Stomach (tissue), 4 donors: Measurements from ENCODE around the gene XPO6.

ENCODE experiments used
- EP300 ChIP-seq: sonication (generic); formaldehyde crosslinking; IDR thresholded peaks from one replicate; pipeline ENCODE4 v1.6.1; 2017; ENCODE audit warnings: antibody characterized with exemption
- POLR2A ChIP-seq, 4 donors: fragments of 450-650 bp; IDR thresholded peaks; one replicate each; pipeline ENCODE4 v1.6.1; 2016; ENCODE audit warnings: antibody characterized with exemption in 4 of 4, control low read depth in 2 of 4, mild to moderate bottlenecking in 1 of 4, moderate library complexity in 1 of 4
- POLR2AphosphoS5 ChIP-seq, 3 donors: sonication (generic); formaldehyde crosslinking; IDR thresholded peaks; one replicate each; pipeline ENCODE4 v1.6.1; 2016; ENCODE audit warnings: antibody characterized with exemption in 3 of 3
- TF ChIP-seq, protein P1 (sequence below), 7 experiments: fragments of 450-650 bp in 4 of 7; fragments of 200-600 bp in 3 of 7; sonication (generic) in 3 of 7; IDR thresholded peaks; one replicate each; pipeline ENCODE4 v1.5.1; 2016 to 2019; ENCODE audit warnings: antibody characterized with exemption in 7 of 7, control low read depth in 2 of 7, mild to moderate bottlenecking in 1 of 7

DNA sequence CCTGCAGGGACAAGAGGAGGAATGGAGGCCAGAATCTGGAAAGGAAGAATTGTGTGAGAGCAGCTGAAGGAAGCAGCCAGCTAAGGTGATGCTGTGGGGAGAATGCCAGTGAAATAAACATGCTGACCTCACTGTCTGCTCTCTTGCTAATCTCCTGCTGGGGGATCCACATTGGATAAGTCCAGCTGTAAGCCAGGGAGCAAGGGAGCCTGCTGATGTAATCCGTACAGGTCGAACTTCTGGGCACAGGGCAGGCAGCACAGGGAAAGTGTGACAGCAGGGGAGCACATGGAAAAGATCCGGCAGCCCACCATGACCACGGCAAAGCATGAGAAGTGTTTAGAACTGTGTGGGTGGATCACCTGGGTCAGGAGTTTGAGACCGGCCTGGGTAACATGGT, 7.5 kb upstream of the XPO6 start:
- TF ChIP-seq, protein P1, sequence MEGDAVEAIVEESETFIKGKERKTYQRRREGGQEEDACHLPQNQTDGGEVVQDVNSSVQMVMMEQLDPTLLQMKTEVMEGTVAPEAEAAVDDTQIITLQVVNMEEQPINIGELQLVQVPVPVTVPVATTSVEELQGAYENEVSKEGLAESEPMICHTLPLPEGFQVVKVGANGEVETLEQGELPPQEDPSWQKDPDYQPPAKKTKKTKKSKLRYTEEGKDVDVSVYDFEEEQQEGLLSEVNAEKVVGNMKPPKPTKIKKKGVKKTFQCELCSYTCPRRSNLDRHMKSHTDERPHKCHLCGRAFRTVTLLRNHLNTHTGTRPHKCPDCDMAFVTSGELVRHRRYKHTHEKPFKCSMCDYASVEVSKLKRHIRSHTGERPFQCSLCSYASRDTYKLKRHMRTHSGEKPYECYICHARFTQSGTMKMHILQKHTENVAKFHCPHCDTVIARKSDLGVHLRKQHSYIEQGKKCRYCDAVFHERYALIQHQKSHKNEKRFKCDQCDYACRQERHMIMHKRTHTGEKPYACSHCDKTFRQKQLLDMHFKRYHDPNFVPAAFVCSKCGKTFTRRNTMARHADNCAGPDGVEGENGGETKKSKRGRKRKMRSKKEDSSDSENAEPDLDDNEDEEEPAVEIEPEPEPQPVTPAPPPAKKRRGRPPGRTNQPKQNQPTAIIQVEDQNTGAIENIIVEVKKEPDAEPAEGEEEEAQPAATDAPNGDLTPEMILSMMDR (IDR thresholded peaks at IDR 0.05): no peak
- no peak for TF ChIP-seq POLR2A (IDR thresholded peaks at IDR 0.05)
- TF ChIP-seq POLR2AphosphoS5 (IDR thresholded peaks at IDR 0.05): no peak
- no peak for TF ChIP-seq EP300
